Iris pigment epithelial cell (primary cell): ENCODE measurements around the gene TTC1.
A peak's percentile ranks its signal among the peaks of the same experiment; 100 is the strongest.

Experiments used
- DNase-seq: peaks from one replicate; pipeline ENCODE4 v3.0.0-alpha.2; 2011; ENCODE audit warnings: low read depth

Gene TTC1

GRCh38 chr5:160088805-160089204 lies 79.9 kb downstream of the TTC1 start:
- no peak for DNase-seq

- peak; percentile 18 for DNase-seq
Measured at GRCh38 chr5:160089531-160089930, 80.6 kb downstream of the TTC1 start.

GRCh38 chr5:160090059-160090458 lies 81.1 kb downstream of the TTC1 start:
- DNase-seq = no peak

GRCh38 chr5:160092514-160092913 lies 83.6 kb downstream of the TTC1 start:
- DNase-seq = no peak

GRCh38 chr5:160092960-160093707 lies 84.2 kb downstream of the TTC1 start:
- no peak for DNase-seq

GRCh38 chr5:160096178-160096577 lies 87.2 kb downstream of the TTC1 start:
- DNase-seq = no peak

GRCh38 chr5:160097991-160098390 lies 89.1 kb downstream of the TTC1 start:
- peak; percentile 80 for DNase-seq

- DNase-seq = peak; percentile 37
Measured at GRCh38 chr5:160105686-160106360, 96.9 kb downstream of the TTC1 start.

- DNase-seq = no peak
Measured at GRCh38 chr5:160108124-160108523, 99.2 kb downstream of the TTC1 start.
